ENCODE measurements around the gene ACER1. TPM values are rescaled to one million over a fixed set of nuclear protein-coding genes. Genes with fewer than 3 reads are reported as not detected.

ACER1 gene
- total RNA-seq, 1 donor from 2014 or later: not detected

GRCh38 chr19:6278051-6278450, 55.4 kb downstream of the ACER1 start:
- H3K4me3 Mint-ChIP-seq (ENCODE audit: unreplicated experiment): peak overlapping the region; percentile 96
- no peaks in the 10 kb centered on the region for H3K36me3 Mint-ChIP-seq (ENCODE audit: low read depth)
- TF ChIP-seq CTCF (IDR thresholded peaks at IDR 0.05): no peak
- peak; percentile 71 for DNase-seq (ENCODE audit: low spot score)
- H3K27ac Mint-ChIP-seq (ENCODE audit: unreplicated experiment): peak overlapping the region; percentile 61
- H3K9me3 Mint-ChIP-seq (ENCODE audit: low read depth): no peaks in the 10 kb centered on the region
- peaks cover 60% of the 10 kb centered on the region for H3K4me1 Mint-ChIP-seq (ENCODE audit: low read depth)
- no peaks in the 10 kb centered on the region for H3K27me3 Mint-ChIP-seq (ENCODE audit: low read depth)

- DNase-seq (ENCODE audit: low spot score): no peak
- Mint-ChIP-seq H3K27me3 (ENCODE audit: low read depth) (no peaks in the 10 kb centered on the region), H3K27ac (ENCODE audit: unreplicated experiment) (peak overlapping the region; percentile 85), H3K36me3 (ENCODE audit: low read depth) (no peaks in the 10 kb centered on the region), H3K4me1 (ENCODE audit: low read depth) (peaks cover 76% of the 10 kb centered on the region), H3K4me3 (ENCODE audit: unreplicated experiment) (peak overlapping the region; percentile 33), H3K9me3 (ENCODE audit: low read depth) (no peaks in the 10 kb centered on the region)
- TF ChIP-seq CTCF (IDR thresholded peaks at IDR 0.05): no peak
Measured at GRCh38 chr19:6276447-6276846, 57.0 kb downstream of the ACER1 start.

- no peak for TF ChIP-seq CTCF (IDR thresholded peaks at IDR 0.05)
- Mint-ChIP-seq H3K36me3 (ENCODE audit: low read depth) (peaks cover 5% of the 10 kb centered on the region), H3K9me3 (ENCODE audit: low read depth) (no peaks in the 10 kb centered on the region), H3K27me3 (ENCODE audit: low read depth) (no peaks in the 10 kb centered on the region), H3K4me3 (ENCODE audit: unreplicated experiment) (no peak overlapping the region), H3K27ac (ENCODE audit: unreplicated experiment) (peak overlapping the region; percentile 63), H3K4me1 (ENCODE audit: low read depth) (peaks cover 88% of the 10 kb centered on the region)
- no peak for DNase-seq (ENCODE audit: low spot score)
Measured at GRCh38 chr19:6275170-6275744, 58.2 kb downstream of the ACER1 start.

- peak overlapping the region; percentile 99 for H3K27ac Mint-ChIP-seq (ENCODE audit: unreplicated experiment)
- TF ChIP-seq CTCF (IDR thresholded peaks at IDR 0.05): no peak
- H3K36me3 Mint-ChIP-seq (ENCODE audit: low read depth): peaks cover 9% of the 10 kb centered on the region
- no peak for DNase-seq (ENCODE audit: low spot score)
- H3K27me3 Mint-ChIP-seq (ENCODE audit: low read depth): no peaks in the 10 kb centered on the region
- H3K4me1 Mint-ChIP-seq (ENCODE audit: low read depth): peaks cover 93% of the 10 kb centered on the region
- peak overlapping the region; percentile 22 for H3K4me3 Mint-ChIP-seq (ENCODE audit: unreplicated experiment)
- no peaks in the 10 kb centered on the region for H3K9me3 Mint-ChIP-seq (ENCODE audit: low read depth)
Measured at GRCh38 chr19:6274756-6275155, 58.7 kb downstream of the ACER1 start.

GRCh38 chr19:6273701-6274601, 59.5 kb downstream of the ACER1 start:
- Mint-ChIP-seq H3K4me3 (ENCODE audit: unreplicated experiment) (peak overlapping the region; percentile 59), H3K9me3 (ENCODE audit: low read depth) (no peaks in the 10 kb centered on the region), H3K4me1 (ENCODE audit: low read depth) (peaks cover 94% of the 10 kb centered on the region), H3K36me3 (ENCODE audit: low read depth) (peaks cover 10% of the 10 kb centered on the region), H3K27ac (ENCODE audit: unreplicated experiment) (peak overlapping the region; percentile 99), H3K27me3 (ENCODE audit: low read depth) (no peaks in the 10 kb centered on the region)
- no peak for DNase-seq (ENCODE audit: low spot score)
- TF ChIP-seq CTCF (IDR thresholded peaks at IDR 0.05): no peak
